Dermis microvascular lymphatic vessel endothelial cell (primary cell): ENCODE results near the gene ENO2. TPM values are rescaled to one million over a fixed set of nuclear protein-coding genes. Genes with fewer than 3 reads are reported as not detected.
A peak's percentile ranks its signal among the peaks of the same experiment; 100 is the strongest.

Source experiments
- DNase-seq, 2 donors: peaks; one replicate each; pipeline versions ENCODE4 v3.0.0 to v3.0.0-alpha.2; 2010; ENCODE audit warnings: low read depth in 2 of 2
- total RNA-seq: library from RNA; depleted of rRNA; stranded (reverse); fragments of >200 nt; gene quantifications from 2 replicates; pipeline ENCODE4 v1.2.1, GENCODE V29; 2014

The ENO2 gene
- total RNA-seq, 1 donor from 2014 or later: 1.0 TPM

- no peak for DNase-seq
Measured at GRCh38 chr12:6912164-6912935, 2.0 kb upstream of the ENO2 start.

GRCh38 chr12:6914947-6915788, 788 bp downstream of the ENO2 start:
- no peak for DNase-seq

GRCh38 chr12:6915789-6916285, 1.5 kb downstream of the ENO2 start:
- DNase-seq: no peak

GRCh38 chr12:6916426-6917200, 2.2 kb downstream of the ENO2 start:
- no peak for DNase-seq

- DNase-seq: no peak
Measured at GRCh38 chr12:6917491-6918231, 3.3 kb downstream of the ENO2 start.

- DNase-seq: no peak
Measured at GRCh38 chr12:6919588-6919987, 5.2 kb downstream of the ENO2 start.

GRCh38 chr12:6921539-6921938, 7.2 kb downstream of the ENO2 start:
- no peak for DNase-seq

- DNase-seq: no peak
Measured at GRCh38 chr12:6921996-6922946, 7.9 kb downstream of the ENO2 start.

- DNase-seq: no peak
Measured at GRCh38 chr12:6923003-6923732, 8.8 kb downstream of the ENO2 start.

GRCh38 chr12:6923851-6924250, 9.5 kb downstream of the ENO2 start:
- no peak for DNase-seq

GRCh38 chr12:6925239-6925539, 10.8 kb downstream of the ENO2 start:
- DNase-seq: no peak

- DNase-seq: peak in 1 of 2 donors; percentile 72
Measured at GRCh38 chr12:6925540-6926279, 11.3 kb downstream of the ENO2 start.

- peak; percentile 36 to 75 for DNase-seq
Measured at GRCh38 chr12:6927379-6928021, 13.1 kb downstream of the ENO2 start, which contains the start of gene ATN1. ATN1 (plus strand) TSS chr12:6927959; CDS start chr12:6934002, 6,043 bp downstream.

GRCh38 chr12:6928022-6928702, 13.8 kb downstream of the ENO2 start:
- no peak for DNase-seq

- no peak for DNase-seq
Measured at GRCh38 chr12:6928703-6929407, 14.5 kb downstream of the ENO2 start.
